PFSK-1 (cell line): ENCODE results near the gene ARMC3.

ENCODE experiments used
- POLR2AphosphoS5 ChIP-seq: IDR thresholded peaks from 2 replicates; pipeline ENCODE4 v1.6.1; 2012; ENCODE audit warnings: low read depth, mild to moderate bottlenecking, control low read depth, low read length, moderate library complexity
- TAF1 ChIP-seq: IDR thresholded peaks from 2 replicates; pipeline ENCODE4 v1.6.1; 2012; ENCODE audit warnings: low read length, control low read depth, borderline replicate concordance; ENCODE audit not compliant: insufficient read depth

DNA sequence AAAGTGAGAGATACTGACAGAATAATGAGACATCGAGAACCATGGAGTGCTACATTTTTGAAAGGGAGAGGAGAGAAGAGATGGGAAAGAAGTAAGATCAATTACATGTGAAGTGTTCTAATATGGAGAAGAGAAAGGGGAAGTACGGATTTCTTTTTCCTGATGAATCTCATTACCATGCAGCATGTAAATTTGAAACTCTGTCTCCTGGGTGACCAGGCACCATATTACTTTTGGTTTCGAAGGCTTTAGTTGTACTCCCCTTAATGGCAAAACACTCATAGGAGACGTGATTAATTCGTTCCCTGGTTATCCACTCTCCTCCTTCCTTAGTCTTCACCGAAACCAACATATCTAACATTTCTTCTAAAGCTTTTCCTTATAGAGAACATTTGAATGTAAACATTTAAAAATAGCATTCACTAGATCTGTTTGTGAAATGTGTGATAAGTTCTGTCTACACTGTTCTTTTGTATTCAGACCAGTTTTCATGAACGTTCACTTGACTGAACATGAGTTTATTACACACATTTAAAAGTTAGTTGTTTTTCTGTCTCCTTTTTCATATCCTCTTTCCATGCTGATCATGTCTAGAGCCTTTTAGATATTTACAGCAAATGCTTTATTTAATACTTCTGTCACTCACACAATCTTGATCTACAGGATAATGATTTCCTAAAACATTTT is 87.3 kb downstream of the ARMC3 start:
- no peak for TF ChIP-seq TAF1
- no peak for TF ChIP-seq POLR2AphosphoS5
